Fibroblast of mammary gland (primary cell): ENCODE data around the gene KLK6.
"Not testable (repeated sequence)": the region's sequence is repeated elsewhere in the genome, so short reads cannot be mapped to it uniquely, and the experiment has no call there.

Experiments
- DNase-seq: peaks from one replicate; pipeline ENCODE4 v3.0.0-alpha.2; 2010; ENCODE audit warnings: low read depth
- H3K4me3 ChIP-seq: 2 replicates; pipeline ENCODE4 v1.5.1; 2011; ENCODE audit warnings: low read depth, mild to moderate bottlenecking, low read length, moderate library complexity; ENCODE audit not compliant: control insufficient read depth
- CTCF ChIP-seq: conservative IDR thresholded peaks from 2 replicates; pipeline ENCODE4 v1.5.1; 2011; ENCODE audit warnings: low read depth, low read length, inconsistent platforms; ENCODE audit not compliant: control insufficient read depth, insufficient read depth

The KLK6 gene

DNA sequence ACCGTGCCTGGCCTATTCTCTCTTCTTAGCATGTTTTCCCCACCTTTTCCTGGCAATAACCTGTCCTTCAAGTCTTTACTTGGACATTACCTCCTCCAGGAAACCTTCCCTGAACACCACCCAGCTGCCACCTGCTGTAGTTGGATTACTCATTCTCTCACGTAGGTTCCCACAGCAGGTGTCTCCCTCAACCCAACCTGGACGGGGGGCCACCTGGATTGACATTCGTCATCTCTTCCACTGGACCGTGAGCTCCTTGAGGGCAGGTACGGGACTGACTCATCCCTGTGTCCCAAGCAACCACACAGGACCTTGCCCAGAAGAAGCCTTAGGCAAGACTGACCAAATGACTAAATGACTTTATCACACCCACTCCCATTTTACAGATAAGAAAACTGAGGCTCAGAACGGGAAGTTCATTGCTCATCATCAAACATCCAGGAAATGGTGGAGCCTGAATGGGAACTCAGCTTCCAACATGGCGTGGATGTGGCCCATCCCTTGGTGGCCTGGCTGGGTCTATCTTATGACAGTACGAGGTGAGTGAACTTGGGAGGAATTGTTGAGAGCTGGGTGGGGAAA, 3.5 kb upstream of the KLK6 start:
- no peak overlapping the region for H3K4me3 ChIP-seq
- TF ChIP-seq CTCF, result no peak
- no peak for DNase-seq

- not testable (repeated sequence) for H3K4me3 ChIP-seq, DNase-seq
Observed at GRCh38 chr19:50969810-50970209, 419 bp upstream of the KLK6 start.

DNA sequence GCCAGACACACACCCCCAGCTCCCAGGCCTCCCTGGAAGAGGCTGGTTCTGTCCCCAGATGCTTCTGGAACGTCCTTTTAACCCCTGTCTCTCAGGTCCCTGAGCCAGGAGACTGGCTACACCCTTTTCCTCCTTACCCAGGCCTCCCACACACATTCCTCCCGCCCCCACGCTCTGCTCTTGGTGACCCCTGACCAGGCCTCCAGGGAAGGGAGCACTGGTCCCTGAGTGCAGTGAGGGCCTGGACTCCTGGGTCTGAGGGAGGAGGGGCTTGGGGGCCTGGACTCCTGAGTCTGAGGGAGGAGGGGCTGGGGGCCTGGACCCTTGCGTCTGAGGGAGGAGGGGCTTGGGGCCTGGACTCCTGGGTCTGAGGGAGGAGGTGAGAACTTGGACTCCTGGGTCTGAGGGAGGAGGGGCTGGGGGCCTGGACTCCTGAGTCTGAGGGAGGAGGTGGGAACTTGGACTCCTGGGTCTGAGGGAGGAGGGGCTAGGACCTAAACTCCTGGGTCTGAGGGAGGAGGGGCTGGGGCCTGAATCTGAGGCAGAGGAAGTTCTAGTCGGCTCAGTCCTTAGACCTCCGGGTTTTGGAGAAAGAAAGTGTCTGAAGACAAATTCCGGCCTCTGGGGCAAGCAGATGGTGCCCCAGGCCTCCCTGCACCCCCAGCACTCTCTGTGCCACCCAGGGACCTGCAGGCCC, 527 bp downstream of the KLK6 start:
- TF ChIP-seq CTCF, result no peak
- no peak overlapping the region for H3K4me3 ChIP-seq
- no peak for DNase-seq

GRCh38 chr19:50967929-50968715, 1.3 kb downstream of the KLK6 start:
- no peak overlapping the region for H3K4me3 ChIP-seq
- no peak for TF ChIP-seq CTCF
- DNase-seq, result no peak

GRCh38 chr19:50964266-50964665, 5.1 kb downstream of the KLK6 start:
- no peak for TF ChIP-seq CTCF
- H3K4me3 ChIP-seq, result no peak overlapping the region
- DNase-seq, result no peak

GRCh38 chr19:50963381-50963780, 6.0 kb downstream of the KLK6 start:
- no peak for TF ChIP-seq CTCF
- no peak overlapping the region for H3K4me3 ChIP-seq
- no peak for DNase-seq

- TF ChIP-seq CTCF, result no peak
- no peak overlapping the region for H3K4me3 ChIP-seq
- DNase-seq, result no peak
Observed at GRCh38 chr19:50962245-50962644, 7.1 kb downstream of the KLK6 start.
